ENCODE measurements around the gene LNPEP.

Gene LNPEP

DNA sequence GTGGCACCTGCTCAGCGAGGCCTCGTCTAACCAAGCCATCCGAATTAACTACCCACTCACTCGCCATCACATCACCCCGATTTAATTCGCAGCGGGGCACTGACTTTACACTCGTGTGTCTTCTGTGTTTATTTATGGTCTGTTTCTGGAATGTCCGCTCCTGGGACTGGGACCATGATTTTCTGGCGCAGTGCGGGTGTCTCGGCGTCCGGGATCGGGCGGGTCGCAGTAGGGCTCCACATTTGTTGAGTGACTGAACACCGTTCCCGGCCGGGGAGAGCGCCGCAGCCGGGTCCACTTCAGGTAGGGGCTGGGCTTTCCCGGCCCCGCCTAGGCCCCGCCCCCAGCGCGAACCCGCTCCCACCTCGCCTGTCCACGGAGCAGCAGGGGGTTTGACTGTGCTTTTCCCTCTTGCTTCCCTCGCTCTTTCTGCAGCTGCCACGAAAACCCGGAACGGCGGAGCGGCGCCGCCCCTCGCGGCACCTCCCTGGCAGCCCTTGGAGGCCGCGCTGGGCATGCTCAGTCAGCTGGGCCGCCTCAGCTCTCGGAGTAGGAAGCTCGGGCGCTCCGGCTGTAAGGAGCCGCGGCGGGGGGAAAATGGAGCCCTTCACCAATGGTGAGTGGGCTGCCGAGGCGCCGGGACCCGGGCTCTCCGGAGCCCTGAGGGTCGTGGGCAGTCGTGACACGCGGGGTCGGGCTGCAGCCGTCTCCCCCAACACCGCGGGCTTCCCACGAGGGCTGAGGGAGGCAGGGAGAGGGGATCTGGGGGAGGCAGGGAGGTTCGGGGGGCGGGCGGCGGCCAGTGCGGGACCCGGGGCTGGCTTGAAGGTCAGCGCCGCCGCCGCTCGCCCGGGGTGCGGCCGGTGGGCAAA lies at the start of gene LNPEP:
LNPEP (plus strand) TSS at position 522 of the 872 bp plus-strand sequence; CDS start at position 598, 76 bp downstream.
- peak; percentile 85 for ATAC-seq
- TF ChIP-seq ARNTL (CRISPR knock-in tag; IDR thresholded peaks at IDR 0.05; ENCODE audit: borderline replicate concordance, low read depth) (no peak), BACH2 (CRISPR knock-in tag; IDR thresholded peaks at IDR 0.05; ENCODE audit: borderline replicate concordance) (no peak)
- TF ChIP-seq, protein P1, sequence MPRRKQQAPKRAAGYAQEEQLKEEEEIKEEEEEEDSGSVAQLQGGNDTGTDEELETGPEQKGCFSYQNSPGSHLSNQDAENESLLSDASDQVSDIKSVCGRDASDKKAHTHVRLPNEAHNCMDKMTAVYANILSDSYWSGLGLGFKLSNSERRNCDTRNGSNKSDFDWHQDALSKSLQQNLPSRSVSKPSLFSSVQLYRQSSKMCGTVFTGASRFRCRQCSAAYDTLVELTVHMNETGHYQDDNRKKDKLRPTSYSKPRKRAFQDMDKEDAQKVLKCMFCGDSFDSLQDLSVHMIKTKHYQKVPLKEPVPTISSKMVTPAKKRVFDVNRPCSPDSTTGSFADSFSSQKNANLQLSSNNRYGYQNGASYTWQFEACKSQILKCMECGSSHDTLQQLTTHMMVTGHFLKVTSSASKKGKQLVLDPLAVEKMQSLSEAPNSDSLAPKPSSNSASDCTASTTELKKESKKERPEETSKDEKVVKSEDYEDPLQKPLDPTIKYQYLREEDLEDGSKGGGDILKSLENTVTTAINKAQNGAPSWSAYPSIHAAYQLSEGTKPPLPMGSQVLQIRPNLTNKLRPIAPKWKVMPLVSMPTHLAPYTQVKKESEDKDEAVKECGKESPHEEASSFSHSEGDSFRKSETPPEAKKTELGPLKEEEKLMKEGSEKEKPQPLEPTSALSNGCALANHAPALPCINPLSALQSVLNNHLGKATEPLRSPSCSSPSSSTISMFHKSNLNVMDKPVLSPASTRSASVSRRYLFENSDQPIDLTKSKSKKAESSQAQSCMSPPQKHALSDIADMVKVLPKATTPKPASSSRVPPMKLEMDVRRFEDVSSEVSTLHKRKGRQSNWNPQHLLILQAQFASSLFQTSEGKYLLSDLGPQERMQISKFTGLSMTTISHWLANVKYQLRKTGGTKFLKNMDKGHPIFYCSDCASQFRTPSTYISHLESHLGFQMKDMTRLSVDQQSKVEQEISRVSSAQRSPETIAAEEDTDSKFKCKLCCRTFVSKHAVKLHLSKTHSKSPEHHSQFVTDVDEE (CRISPR knock-in tag; IDR thresholded peaks at IDR 0.05), result peak; percentile 67; the same call in 1 of the 2 replicates

DNA sequence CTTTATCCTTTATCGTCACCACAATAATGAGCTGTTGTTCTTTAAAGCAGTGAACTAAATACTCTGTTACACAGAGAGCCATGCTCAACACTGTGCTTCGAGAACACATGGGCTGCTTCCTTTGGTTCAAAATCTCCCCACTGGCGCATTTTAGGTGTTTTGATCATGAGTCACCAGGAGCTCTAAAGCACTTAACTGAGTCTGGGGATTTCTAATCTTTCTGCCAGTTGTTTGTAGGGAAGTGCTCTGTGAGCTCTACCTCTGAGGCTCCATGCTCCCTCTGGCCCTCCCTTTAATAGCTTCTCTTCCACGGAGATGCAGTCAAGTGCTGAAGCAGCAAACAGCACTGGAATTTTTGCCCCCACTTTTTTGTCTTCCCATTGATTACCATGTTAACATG lies 42.5 kb upstream of the LNPEP start:
- no peak for TF ChIP-seq ZFP3 (CRISPR knock-in tag; IDR thresholded peaks at IDR 0.05)
- peak; percentile 97 for ATAC-seq

DNA sequence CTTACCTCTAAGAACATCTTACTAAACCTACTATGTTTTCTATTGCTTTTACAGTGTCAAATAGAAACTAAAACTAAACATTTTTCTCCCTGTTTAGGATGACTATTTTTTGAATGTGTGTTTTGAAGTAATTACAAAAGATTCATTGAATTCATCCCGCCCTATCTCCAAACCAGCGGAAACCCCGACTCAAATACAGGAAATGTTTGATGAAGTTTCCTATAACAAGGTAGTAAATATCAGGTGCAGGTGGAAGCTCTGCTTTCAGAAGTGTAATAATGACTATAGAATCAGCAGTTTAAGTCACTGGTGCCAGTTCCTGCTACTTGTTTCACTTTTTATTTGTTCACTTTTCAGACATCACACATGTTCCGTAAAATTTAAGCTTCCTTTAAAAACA lies 39.6 kb upstream of the LNPEP start:
- TF ChIP-seq SNAI2 (CRISPR knock-in tag; IDR thresholded peaks at IDR 0.05) (no peak), ARNTL (CRISPR knock-in tag; IDR thresholded peaks at IDR 0.05; ENCODE audit: borderline replicate concordance, low read depth) (no peak), ZNF565 (CRISPR knock-in tag; conservative IDR thresholded peaks at IDR 0.05; ENCODE audit: low read depth) (no peak), TCF4 (CRISPR knock-in tag; IDR thresholded peaks at IDR 0.05; ENCODE audit: borderline replicate concordance) (no peak)
- ATAC-seq, result no peak

DNA sequence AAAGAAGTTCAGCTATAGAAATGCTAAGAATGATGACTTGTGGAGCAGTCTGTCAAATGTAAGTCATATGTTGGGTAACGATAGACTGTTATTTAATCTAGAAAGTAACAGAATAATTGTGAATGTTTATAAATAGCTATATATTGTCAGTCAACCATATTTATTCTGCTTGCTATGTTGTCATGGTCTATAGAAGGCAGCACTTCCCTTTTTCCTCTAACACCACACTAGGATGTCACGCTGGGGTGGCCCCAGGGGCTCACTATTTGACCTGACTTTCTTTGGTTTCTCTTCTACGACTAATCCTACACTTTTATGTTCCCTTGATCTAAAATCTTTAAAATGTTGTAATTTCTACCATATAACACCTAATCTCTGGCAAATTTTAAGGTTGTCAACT lies 39.1 kb upstream of the LNPEP start:
- TF ChIP-seq TCF4 (CRISPR knock-in tag; IDR thresholded peaks at IDR 0.05; ENCODE audit: borderline replicate concordance) (no peak), ZNF70 (CRISPR knock-in tag; IDR thresholded peaks at IDR 0.05) (no peak), ZNF8 (CRISPR knock-in tag; IDR thresholded peaks at IDR 0.05) (no peak), GLIS3 (CRISPR knock-in tag; IDR thresholded peaks at IDR 0.05) (no peak), CSDC2 (CRISPR knock-in tag; IDR thresholded peaks at IDR 0.05) (no peak), ZNF565 (CRISPR knock-in tag; conservative IDR thresholded peaks at IDR 0.05; ENCODE audit: low read depth) (no peak), BACH2 (CRISPR knock-in tag; IDR thresholded peaks at IDR 0.05; ENCODE audit: borderline replicate concordance) (no peak), ESRRG (CRISPR knock-in tag; IDR thresholded peaks at IDR 0.05) (no peak)
- TF ChIP-seq, protein P2, sequence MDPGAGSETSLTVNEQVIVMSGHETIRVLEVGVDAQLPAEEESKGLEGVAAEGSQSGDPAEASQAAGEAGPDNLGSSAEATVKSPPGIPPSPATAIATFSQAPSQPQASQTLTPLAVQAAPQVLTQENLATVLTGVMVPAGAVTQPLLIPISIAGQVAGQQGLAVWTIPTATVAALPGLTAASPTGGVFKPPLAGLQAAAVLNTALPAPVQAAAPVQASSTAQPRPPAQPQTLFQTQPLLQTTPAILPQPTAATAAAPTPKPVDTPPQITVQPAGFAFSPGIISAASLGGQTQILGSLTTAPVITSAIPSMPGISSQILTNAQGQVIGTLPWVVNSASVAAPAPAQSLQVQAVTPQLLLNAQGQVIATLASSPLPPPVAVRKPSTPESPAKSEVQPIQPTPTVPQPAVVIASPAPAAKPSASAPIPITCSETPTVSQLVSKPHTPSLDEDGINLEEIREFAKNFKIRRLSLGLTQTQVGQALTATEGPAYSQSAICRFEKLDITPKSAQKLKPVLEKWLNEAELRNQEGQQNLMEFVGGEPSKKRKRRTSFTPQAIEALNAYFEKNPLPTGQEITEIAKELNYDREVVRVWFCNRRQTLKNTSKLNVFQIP (CRISPR knock-in tag; IDR thresholded peaks at IDR 0.05; ENCODE audit: borderline replicate concordance, low read depth), result no peak
- TF ChIP-seq, protein P3, sequence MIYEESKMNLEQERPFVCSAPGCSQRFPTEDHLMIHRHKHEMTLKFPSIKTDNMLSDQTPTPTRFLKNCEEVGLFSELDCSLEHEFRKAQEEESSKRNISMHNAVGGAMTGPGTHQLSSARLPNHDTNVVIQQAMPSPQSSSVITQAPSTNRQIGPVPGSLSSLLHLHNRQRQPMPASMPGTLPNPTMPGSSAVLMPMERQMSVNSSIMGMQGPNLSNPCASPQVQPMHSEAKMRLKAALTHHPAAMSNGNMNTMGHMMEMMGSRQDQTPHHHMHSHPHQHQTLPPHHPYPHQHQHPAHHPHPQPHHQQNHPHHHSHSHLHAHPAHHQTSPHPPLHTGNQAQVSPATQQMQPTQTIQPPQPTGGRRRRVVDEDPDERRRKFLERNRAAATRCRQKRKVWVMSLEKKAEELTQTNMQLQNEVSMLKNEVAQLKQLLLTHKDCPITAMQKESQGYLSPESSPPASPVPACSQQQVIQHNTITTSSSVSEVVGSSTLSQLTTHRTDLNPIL (CRISPR knock-in tag; IDR thresholded peaks at IDR 0.05; ENCODE audit: low read depth), result no peak
- TF ChIP-seq, protein P4, sequence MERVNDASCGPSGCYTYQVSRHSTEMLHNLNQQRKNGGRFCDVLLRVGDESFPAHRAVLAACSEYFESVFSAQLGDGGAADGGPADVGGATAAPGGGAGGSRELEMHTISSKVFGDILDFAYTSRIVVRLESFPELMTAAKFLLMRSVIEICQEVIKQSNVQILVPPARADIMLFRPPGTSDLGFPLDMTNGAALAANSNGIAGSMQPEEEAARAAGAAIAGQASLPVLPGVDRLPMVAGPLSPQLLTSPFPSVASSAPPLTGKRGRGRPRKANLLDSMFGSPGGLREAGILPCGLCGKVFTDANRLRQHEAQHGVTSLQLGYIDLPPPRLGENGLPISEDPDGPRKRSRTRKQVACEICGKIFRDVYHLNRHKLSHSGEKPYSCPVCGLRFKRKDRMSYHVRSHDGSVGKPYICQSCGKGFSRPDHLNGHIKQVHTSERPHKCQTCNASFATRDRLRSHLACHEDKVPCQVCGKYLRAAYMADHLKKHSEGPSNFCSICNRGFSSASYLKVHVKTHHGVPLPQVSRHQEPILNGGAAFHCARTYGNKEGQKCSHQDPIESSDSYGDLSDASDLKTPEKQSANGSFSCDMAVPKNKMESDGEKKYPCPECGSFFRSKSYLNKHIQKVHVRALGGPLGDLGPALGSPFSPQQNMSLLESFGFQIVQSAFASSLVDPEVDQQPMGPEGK (CRISPR knock-in tag; IDR thresholded peaks at IDR 0.05; ENCODE audit: borderline replicate concordance), result no peak
- TF ChIP-seq, protein P5, sequence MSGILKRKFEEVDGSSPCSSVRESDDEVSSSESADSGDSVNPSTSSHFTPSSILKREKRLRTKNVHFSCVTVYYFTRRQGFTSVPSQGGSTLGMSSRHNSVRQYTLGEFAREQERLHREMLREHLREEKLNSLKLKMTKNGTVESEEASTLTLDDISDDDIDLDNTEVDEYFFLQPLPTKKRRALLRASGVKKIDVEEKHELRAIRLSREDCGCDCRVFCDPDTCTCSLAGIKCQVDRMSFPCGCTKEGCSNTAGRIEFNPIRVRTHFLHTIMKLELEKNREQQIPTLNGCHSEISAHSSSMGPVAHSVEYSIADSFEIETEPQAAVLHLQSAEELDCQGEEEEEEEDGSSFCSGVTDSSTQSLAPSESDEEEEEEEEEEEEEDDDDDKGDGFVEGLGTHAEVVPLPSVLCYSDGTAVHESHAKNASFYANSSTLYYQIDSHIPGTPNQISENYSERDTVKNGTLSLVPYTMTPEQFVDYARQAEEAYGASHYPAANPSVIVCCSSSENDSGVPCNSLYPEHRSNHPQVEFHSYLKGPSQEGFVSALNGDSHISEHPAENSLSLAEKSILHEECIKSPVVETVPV (CRISPR knock-in tag; IDR thresholded peaks at IDR 0.05), result no peak
- ATAC-seq, result no peak
